ENCODE measurements around the gene FAM222A.

DNA sequence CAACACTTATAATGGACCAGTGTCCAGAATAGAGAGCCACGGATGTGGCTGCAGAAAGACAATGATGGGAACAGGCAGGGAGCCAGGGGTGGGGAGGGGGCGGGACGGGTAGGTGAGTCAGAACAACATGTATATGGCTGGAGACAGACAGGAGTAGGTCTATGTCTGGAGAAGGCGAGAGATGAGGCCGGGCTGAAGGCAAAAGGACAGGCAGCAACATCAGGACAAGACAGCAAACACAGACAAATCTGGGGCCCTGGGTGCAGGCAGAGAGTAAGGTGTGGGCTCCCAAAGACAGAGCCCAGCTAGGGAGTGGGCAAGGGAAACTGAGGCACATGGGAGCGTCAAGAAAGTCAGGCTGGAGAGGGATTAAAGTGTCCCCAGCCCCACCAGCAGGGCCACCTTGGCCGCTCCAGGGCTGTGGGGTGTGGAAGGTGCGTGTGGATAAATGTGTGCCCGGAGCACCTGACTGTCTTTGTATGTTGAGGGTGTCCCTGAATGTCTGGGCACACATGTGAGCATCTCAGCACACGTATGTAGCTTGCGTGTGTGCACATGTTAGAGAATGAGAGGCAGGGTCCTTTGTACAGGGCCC is 44.1 kb downstream of the FAM222A start:
- TF ChIP-seq, protein P1, sequence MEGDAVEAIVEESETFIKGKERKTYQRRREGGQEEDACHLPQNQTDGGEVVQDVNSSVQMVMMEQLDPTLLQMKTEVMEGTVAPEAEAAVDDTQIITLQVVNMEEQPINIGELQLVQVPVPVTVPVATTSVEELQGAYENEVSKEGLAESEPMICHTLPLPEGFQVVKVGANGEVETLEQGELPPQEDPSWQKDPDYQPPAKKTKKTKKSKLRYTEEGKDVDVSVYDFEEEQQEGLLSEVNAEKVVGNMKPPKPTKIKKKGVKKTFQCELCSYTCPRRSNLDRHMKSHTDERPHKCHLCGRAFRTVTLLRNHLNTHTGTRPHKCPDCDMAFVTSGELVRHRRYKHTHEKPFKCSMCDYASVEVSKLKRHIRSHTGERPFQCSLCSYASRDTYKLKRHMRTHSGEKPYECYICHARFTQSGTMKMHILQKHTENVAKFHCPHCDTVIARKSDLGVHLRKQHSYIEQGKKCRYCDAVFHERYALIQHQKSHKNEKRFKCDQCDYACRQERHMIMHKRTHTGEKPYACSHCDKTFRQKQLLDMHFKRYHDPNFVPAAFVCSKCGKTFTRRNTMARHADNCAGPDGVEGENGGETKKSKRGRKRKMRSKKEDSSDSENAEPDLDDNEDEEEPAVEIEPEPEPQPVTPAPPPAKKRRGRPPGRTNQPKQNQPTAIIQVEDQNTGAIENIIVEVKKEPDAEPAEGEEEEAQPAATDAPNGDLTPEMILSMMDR (IDR thresholded peaks at IDR 0.05): no peak
- TF ChIP-seq POLR2A (IDR thresholded peaks at IDR 0.05): no peak

Data from lower leg skin (tissue), 3 donors.